ENCODE data around the gene NIPAL3.
A peak's percentile ranks its signal among the peaks of the same experiment; 100 is the strongest.

The NIPAL3 gene

GRCh38 chr1:24504560-24504959 lies 89.0 kb downstream of the NIPAL3 start:
- Histone ChIP-seq H2AK5ac (ENCODE audit: low read length) (no peak overlapping the region), H2BK5ac (ENCODE audit: low read length) (no peak overlapping the region), H3K27me3 (ENCODE audit: insufficient read depth, low read length, poor library complexity) (no peaks in the 10 kb centered on the region), H3K56ac (ENCODE audit: low read length) (no peak overlapping the region), H4K8ac (ENCODE audit: low read depth, low read length) (no peak overlapping the region), H3K4me2 (ENCODE audit: low read length) (no peak overlapping the region), H3K36me3 (ENCODE audit: control insufficient read depth, insufficient read depth, low read length) (no peaks in the 10 kb centered on the region), H2BK15ac (replicated peaks; ENCODE audit: low read depth) (no peak overlapping the region), H3K4ac (ENCODE audit: low read depth, low read length) (no peak overlapping the region), H3K18ac (ENCODE audit: low read length) (no peak overlapping the region), H4K5ac (ENCODE audit: low read length) (no peak overlapping the region), H3K23ac (ENCODE audit: low read length) (no peak overlapping the region), H2BK120ac (ENCODE audit: low read depth, low read length) (no peak overlapping the region), H3K79me2 (ENCODE audit: control insufficient read depth, insufficient read depth, low read length) (no peaks in the 10 kb centered on the region), H3K27ac (ENCODE audit: low read depth, low read length) (no peak overlapping the region), H3K79me1 (ENCODE audit: low read length) (peaks cover 5% of the 10 kb centered on the region), H3K9ac (ENCODE audit: low read length) (no peak overlapping the region), H3K4me3 (ENCODE audit: low read length) (no peak overlapping the region), H3K4me1 (ENCODE audit: control insufficient read depth, low read depth, low read length) (peaks cover 14% of the 10 kb centered on the region)
- WGBS (ENCODE audit: extremely low coverage, insufficient coverage, low lambda C conversion rate): no CpG with 5 or more reads among the region's 4 CpGs
- DNase-seq: no peak

GRCh38 chr1:24505816-24506215 lies 90.2 kb downstream of the NIPAL3 start:
- no peak overlapping the region for H4K5ac ChIP-seq (ENCODE audit: low read length)
- no peak overlapping the region for H3K4me3 ChIP-seq (ENCODE audit: low read length)
- DNase-seq: no peak
- H3K4ac ChIP-seq (ENCODE audit: low read depth, low read length): no peak overlapping the region
- H2BK15ac ChIP-seq (replicated peaks; ENCODE audit: low read depth): no peak overlapping the region
- no peak overlapping the region for H4K8ac ChIP-seq (ENCODE audit: low read depth, low read length)
- no peak overlapping the region for H3K23ac ChIP-seq (ENCODE audit: low read length)
- H3K4me1 ChIP-seq (ENCODE audit: control insufficient read depth, low read depth, low read length): peaks cover 13% of the 10 kb centered on the region
- H2AK5ac ChIP-seq (ENCODE audit: low read length): peak overlapping the region; percentile 52
- no peaks in the 10 kb centered on the region for H3K79me2 ChIP-seq (ENCODE audit: control insufficient read depth, insufficient read depth, low read length)
- no peaks in the 10 kb centered on the region for H3K27me3 ChIP-seq (ENCODE audit: insufficient read depth, low read length, poor library complexity)
- peak overlapping the region; percentile 50 for H3K56ac ChIP-seq (ENCODE audit: low read length)
- no peaks in the 10 kb centered on the region for H3K36me3 ChIP-seq (ENCODE audit: control insufficient read depth, insufficient read depth, low read length)
- H3K4me2 ChIP-seq (ENCODE audit: low read length): no peak overlapping the region
- H2BK120ac ChIP-seq (ENCODE audit: low read depth, low read length): peak overlapping the region; percentile 64
- peaks cover 11% of the 10 kb centered on the region for H3K79me1 ChIP-seq (ENCODE audit: low read length)
- no peak overlapping the region for H3K27ac ChIP-seq (ENCODE audit: low read depth, low read length)
- no peak overlapping the region for H2BK5ac ChIP-seq (ENCODE audit: low read length)
- H3K9ac ChIP-seq (ENCODE audit: low read length): no peak overlapping the region
- H3K18ac ChIP-seq (ENCODE audit: low read length): peak overlapping the region; percentile 43
- WGBS (ENCODE audit: extremely low coverage, insufficient coverage, low lambda C conversion rate): no CpG with 5 or more reads among the region's 4 CpGs

- peak; percentile 74 for DNase-seq
- peaks cover 15% of the 10 kb centered on the region for H3K79me1 ChIP-seq (ENCODE audit: low read length)
- H2BK5ac ChIP-seq (ENCODE audit: low read length): no peak overlapping the region
- no peak overlapping the region for H3K4me2 ChIP-seq (ENCODE audit: low read length)
- H2BK120ac ChIP-seq (ENCODE audit: low read depth, low read length): no peak overlapping the region
- no peak overlapping the region for H3K23ac ChIP-seq (ENCODE audit: low read length)
- no CpG with 5 or more reads among the region's 5 CpGs for WGBS (ENCODE audit: extremely low coverage, insufficient coverage, low lambda C conversion rate)
- H3K9ac ChIP-seq (ENCODE audit: low read length): no peak overlapping the region
- peak overlapping the region; percentile 50 for H3K4ac ChIP-seq (ENCODE audit: low read depth, low read length)
- H3K36me3 ChIP-seq (ENCODE audit: control insufficient read depth, insufficient read depth, low read length): peaks cover 1% of the 10 kb centered on the region
- no peaks in the 10 kb centered on the region for H3K27me3 ChIP-seq (ENCODE audit: insufficient read depth, low read length, poor library complexity)
- H3K4me1 ChIP-seq (ENCODE audit: control insufficient read depth, low read depth, low read length): peaks cover 11% of the 10 kb centered on the region
- H4K8ac ChIP-seq (ENCODE audit: low read depth, low read length): no peak overlapping the region
- H2BK15ac ChIP-seq (replicated peaks; ENCODE audit: low read depth): peak overlapping the region; percentile 23
- H3K79me2 ChIP-seq (ENCODE audit: control insufficient read depth, insufficient read depth, low read length): peaks cover 2% of the 10 kb centered on the region
- no peak overlapping the region for H3K4me3 ChIP-seq (ENCODE audit: low read length)
- no peak overlapping the region for H3K18ac ChIP-seq (ENCODE audit: low read length)
- H3K56ac ChIP-seq (ENCODE audit: low read length): peak overlapping the region; percentile 28
- no peak overlapping the region for H2AK5ac ChIP-seq (ENCODE audit: low read length)
- no peak overlapping the region for H3K27ac ChIP-seq (ENCODE audit: low read depth, low read length)
- H4K5ac ChIP-seq (ENCODE audit: low read length): no peak overlapping the region
These were observed 91.2 kb downstream of the NIPAL3 start for GRCh38 chr1:24506691-24507381.

GRCh38 chr1:24507405-24507804 lies 91.8 kb downstream of the NIPAL3 start:
- Histone ChIP-seq H3K4ac (ENCODE audit: low read depth, low read length) (no peak overlapping the region), H2AK5ac (ENCODE audit: low read length) (no peak overlapping the region), H2BK15ac (replicated peaks; ENCODE audit: low read depth) (no peak overlapping the region), H3K79me1 (ENCODE audit: low read length) (peaks cover 16% of the 10 kb centered on the region), H3K36me3 (ENCODE audit: control insufficient read depth, insufficient read depth, low read length) (peaks cover 1% of the 10 kb centered on the region), H2BK5ac (ENCODE audit: low read length) (peak overlapping the region; percentile 21), H3K23ac (ENCODE audit: low read length) (no peak overlapping the region), H3K9ac (ENCODE audit: low read length) (no peak overlapping the region), H4K5ac (ENCODE audit: low read length) (no peak overlapping the region), H3K4me2 (ENCODE audit: low read length) (no peak overlapping the region), H3K79me2 (ENCODE audit: control insufficient read depth, insufficient read depth, low read length) (peaks cover 2% of the 10 kb centered on the region), H3K56ac (ENCODE audit: low read length) (peak overlapping the region; percentile 64), H4K8ac (ENCODE audit: low read depth, low read length) (no peak overlapping the region), H3K18ac (ENCODE audit: low read length) (no peak overlapping the region), H2BK120ac (ENCODE audit: low read depth, low read length) (no peak overlapping the region), H3K4me3 (ENCODE audit: low read length) (no peak overlapping the region), H3K27me3 (ENCODE audit: insufficient read depth, low read length, poor library complexity) (no peaks in the 10 kb centered on the region), H3K4me1 (ENCODE audit: control insufficient read depth, low read depth, low read length) (peaks cover 9% of the 10 kb centered on the region), H3K27ac (ENCODE audit: low read depth, low read length) (peak overlapping the region; percentile 49)
- WGBS (ENCODE audit: extremely low coverage, insufficient coverage, low lambda C conversion rate): no CpG with 5 or more reads among the region's 5 CpGs
- DNase-seq: no peak

GRCh38 chr1:24508911-24509310 lies 93.3 kb downstream of the NIPAL3 start:
- peak overlapping the region; percentile 2 for H3K27ac ChIP-seq (ENCODE audit: low read depth, low read length)
- no CpG with 5 or more reads among the region's 5 CpGs for WGBS (ENCODE audit: extremely low coverage, insufficient coverage, low lambda C conversion rate)
- no peak overlapping the region for H3K4me3 ChIP-seq (ENCODE audit: low read length)

GRCh38 chr1:24513706-24514105 lies 98.1 kb downstream of the NIPAL3 start:
- no peak overlapping the region for H2AK5ac ChIP-seq (ENCODE audit: low read length)
- no peak overlapping the region for H3K18ac ChIP-seq (ENCODE audit: low read length)
- H3K4me1 ChIP-seq (ENCODE audit: control insufficient read depth, low read depth, low read length): no peaks in the 10 kb centered on the region
- DNase-seq: no peak
- no peak overlapping the region for H4K8ac ChIP-seq (ENCODE audit: low read depth, low read length)
- no CpG with 5 or more reads among the region's 2 CpGs for WGBS (ENCODE audit: extremely low coverage, insufficient coverage, low lambda C conversion rate)
- no peak overlapping the region for H2BK5ac ChIP-seq (ENCODE audit: low read length)
- no peak overlapping the region for H3K4me3 ChIP-seq (ENCODE audit: low read length)
- no peak overlapping the region for H2BK120ac ChIP-seq (ENCODE audit: low read depth, low read length)
- H3K4ac ChIP-seq (ENCODE audit: low read depth, low read length): no peak overlapping the region
- H3K36me3 ChIP-seq (ENCODE audit: control insufficient read depth, insufficient read depth, low read length): peaks cover 1% of the 10 kb centered on the region
- no peak overlapping the region for H2BK15ac ChIP-seq (replicated peaks; ENCODE audit: low read depth)
- H3K27ac ChIP-seq (ENCODE audit: low read depth, low read length): no peak overlapping the region
- H3K9ac ChIP-seq (ENCODE audit: low read length): no peak overlapping the region
- H3K56ac ChIP-seq (ENCODE audit: low read length): no peak overlapping the region
- no peak overlapping the region for H3K23ac ChIP-seq (ENCODE audit: low read length)
- H3K79me1 ChIP-seq (ENCODE audit: low read length): peaks cover 13% of the 10 kb centered on the region
- no peak overlapping the region for H3K4me2 ChIP-seq (ENCODE audit: low read length)
- H3K27me3 ChIP-seq (ENCODE audit: insufficient read depth, low read length, poor library complexity): no peaks in the 10 kb centered on the region
- no peak overlapping the region for H4K5ac ChIP-seq (ENCODE audit: low read length)
- H3K79me2 ChIP-seq (ENCODE audit: control insufficient read depth, insufficient read depth, low read length): peaks cover 4% of the 10 kb centered on the region

More at GRCh38 chr1:24508911-24509310, 93.3 kb downstream of the NIPAL3 start:
- Histone ChIP-seq H2BK5ac (ENCODE audit: low read length) (no peak overlapping the region), H3K79me2 (ENCODE audit: control insufficient read depth, insufficient read depth, low read length) (peaks cover 4% of the 10 kb centered on the region), H3K18ac (ENCODE audit: low read length) (no peak overlapping the region), H3K4me2 (ENCODE audit: low read length) (no peak overlapping the region), H3K27me3 (ENCODE audit: insufficient read depth, low read length, poor library complexity) (no peaks in the 10 kb centered on the region), H2BK120ac (ENCODE audit: low read depth, low read length) (no peak overlapping the region), H3K9ac (ENCODE audit: low read length) (no peak overlapping the region), H3K36me3 (ENCODE audit: control insufficient read depth, insufficient read depth, low read length) (peaks cover 1% of the 10 kb centered on the region), H2BK15ac (replicated peaks; ENCODE audit: low read depth) (no peak overlapping the region), H3K79me1 (ENCODE audit: low read length) (peaks cover 16% of the 10 kb centered on the region), H4K8ac (ENCODE audit: low read depth, low read length) (no peak overlapping the region), H4K5ac (ENCODE audit: low read length) (no peak overlapping the region), H3K4ac (ENCODE audit: low read depth, low read length) (no peak overlapping the region), H2AK5ac (ENCODE audit: low read length) (no peak overlapping the region), H3K56ac (ENCODE audit: low read length) (no peak overlapping the region), H3K4me1 (ENCODE audit: control insufficient read depth, low read depth, low read length) (peaks cover 9% of the 10 kb centered on the region), H3K23ac (ENCODE audit: low read length) (no peak overlapping the region)
- DNase-seq: no peak
